Left forelimb (tissue), 1 donor: ENCODE results near the gene ALX3.

ENCODE experiments used
- DNase-seq: peaks from one replicate; pipeline ENCODE4 v3.0.0-alpha.2; 2018; ENCODE audit warnings: low spot score

Gene ALX3

DNA sequence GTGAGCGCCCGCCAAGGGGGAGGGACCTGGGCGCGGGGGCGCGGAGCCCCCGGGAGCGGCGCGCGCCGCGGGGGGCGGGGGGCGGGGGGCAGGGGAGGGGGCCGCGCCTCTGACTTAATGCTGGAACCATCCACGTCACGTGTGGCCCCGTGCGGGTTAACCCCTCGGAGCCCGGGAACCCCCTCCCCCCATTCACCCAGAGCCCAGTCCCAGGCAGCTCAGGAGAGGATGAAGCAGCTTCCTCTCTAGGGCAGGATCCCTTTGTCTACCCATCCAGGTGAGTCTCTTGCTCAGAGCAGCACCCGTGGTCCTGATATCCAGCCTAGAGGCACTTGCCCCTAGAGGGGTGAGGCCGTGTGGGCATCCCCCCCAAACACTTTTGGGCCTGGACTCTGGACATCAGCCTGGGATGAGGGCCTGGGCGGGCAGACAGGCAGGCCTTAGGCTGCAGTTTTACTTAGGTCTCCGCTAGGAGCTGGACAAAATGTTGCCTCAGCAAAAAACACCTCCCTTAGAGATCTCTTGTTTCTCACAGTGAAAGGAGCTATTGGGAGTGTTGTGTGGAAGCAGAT is at the start of gene ALX3:
TSS of gene ALX3 (minus strand) at position 2 of the 572 bp plus-strand sequence. CDS start 60 bp downstream, outside the sequence.
- no peak for DNase-seq

DNA sequence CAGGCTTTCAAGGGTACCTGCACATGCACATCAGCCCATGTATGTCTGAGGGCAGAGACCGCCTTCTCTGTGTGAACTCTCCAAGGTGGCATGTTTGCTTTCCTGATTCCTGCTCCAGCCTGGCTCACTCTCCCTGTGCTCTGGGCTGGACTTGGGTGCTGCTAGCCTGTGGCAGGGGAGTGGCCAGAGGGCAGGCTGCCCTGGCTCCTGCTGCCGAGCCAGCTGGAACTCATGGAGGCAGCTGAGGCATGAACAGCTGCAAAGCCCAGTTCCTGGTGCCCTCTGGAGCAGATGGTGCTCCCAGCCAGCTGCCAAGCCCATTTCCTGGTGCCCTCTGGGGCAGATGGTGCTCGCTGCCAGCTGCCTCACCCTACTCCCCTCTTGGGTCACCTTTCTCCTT is 49.4 kb upstream of the ALX3 start:
- no peak for DNase-seq

DNA sequence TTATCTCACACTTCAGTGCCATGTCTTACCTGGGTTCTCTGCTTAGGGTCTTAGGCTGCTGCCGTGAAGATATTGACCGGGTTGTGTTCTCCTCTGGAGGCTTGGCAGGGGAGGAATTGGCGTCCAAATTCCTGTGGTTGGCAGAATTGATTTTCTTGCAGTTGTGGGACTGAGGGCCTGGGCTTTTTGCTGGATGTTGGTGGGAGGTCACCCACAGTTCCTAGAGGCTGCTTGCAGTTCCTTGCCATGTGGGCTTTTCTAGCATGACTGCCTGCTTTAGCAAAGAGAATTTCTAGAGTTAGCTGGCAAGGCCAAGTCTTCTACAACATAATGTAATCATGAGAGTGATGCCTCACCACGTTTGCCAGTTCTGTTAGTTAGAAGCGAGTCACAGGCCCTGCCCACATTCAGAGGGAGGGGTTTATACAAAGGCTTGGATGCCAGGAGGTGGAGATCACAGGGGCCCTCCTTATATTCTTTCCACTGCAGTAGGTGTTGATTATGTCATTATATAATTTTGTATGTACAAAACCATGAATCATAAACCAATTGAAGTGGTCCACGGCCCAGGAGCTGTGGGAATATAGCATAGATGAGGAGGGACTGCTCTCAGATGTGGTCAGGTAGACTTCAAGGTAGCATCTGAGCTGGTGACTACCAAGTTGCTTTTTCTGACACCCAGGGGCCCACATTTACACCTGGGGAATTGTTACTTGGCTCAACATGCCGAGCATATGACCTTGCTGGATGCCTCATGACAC is 48.3 kb upstream of the ALX3 start:
- DNase-seq = no peak

DNA sequence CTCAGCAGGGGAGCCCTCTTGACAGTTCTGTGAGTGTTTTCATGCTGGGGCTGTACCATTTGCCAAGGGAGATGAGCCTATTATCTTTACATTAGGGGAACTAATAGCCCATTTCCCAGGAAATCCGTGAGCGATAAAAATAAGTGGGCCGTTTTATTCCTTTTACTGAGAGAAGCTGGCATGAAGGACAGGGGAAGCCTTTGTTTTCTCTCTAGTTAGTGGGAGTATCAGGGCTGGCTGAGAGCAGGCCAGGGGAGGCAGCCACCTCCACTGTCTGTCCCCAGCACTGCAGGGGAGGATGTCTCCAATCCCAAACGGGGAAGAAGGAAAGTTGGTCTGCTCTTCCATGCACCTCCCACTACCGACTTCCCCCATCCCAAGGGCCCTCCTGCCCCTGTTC is 44.3 kb upstream of the ALX3 start:
- DNase-seq = no peak

DNA sequence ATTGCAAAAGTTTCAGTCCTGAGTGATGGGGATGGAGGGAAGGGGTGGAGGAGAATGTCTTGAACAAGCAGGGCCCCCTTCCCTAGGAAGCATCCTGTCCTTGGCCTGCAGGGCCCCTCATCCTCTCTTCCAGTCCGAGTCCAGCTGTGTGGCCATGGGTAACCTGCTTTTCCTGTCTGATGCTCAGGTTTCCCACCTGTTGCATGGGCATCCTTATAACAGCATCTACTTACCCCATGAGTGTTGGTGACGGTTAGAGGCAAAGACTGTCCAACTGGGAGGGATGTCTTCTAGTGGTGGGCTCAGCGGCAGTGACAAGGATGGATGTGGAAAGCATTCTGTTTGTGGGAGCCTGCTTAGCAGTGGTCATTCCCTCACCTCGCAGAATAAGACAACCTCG is 43.7 kb upstream of the ALX3 start:
- no peak for DNase-seq

DNA sequence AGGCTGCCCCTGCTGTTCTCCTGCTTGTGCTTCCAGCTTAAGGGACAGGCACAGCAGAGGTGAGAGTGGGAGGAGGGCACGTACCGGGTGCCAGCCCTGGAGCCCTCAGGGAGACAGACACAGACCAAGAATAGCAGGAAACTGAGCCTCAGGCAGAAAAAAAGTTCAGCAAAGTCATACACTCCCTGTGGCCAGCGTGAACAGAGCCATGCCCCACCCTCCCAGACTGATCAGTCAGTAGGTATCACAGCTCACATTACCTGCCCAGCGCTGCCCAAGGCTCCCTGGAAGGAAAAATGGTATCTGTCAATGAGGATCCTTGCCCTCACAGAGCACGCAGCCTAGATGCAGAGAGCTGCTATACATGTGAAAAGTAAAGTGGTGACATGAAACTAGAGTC is 43.1 kb upstream of the ALX3 start:
- no peak for DNase-seq

DNA sequence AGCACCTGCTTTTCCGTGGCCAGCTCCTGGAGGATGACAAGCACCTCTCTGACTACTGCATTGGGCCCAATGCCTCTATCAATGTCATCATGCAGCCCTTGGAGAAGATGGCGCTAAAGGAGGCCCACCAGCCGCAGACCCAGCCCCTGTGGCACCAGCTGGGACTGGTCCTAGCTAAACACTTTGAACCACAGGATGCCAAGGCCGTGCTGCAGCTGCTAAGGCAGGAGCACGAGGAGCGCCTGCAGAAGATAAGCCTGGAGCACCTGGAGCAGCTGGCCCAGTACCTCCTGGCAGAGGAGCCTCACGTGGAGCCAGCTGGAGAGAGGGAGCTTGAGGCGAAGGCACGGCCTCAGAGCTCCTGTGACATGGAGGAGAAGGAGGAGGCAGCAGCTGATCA is 42.2 kb upstream of the ALX3 start:
- DNase-seq = no peak

DNA sequence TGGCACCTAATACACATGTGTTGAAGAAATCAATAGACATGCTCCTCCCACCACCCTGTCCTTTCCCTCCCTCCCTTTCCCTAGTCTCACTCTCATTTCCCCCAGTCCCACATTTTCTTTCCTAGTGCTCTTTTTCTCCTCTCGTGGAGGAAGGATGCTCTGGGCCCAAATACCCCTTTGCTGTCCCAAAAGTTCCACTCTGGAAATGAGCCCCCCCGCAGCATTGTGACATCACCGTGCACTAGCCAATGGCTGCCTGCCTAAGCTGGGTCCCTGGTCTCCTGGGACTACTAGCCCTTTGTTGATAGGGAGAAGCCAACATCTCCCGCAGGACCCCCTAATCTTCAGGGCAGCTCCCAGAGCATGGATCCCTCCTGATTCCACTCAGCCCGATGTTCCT is 41.7 kb upstream of the ALX3 start, which contains the start of gene UBL4B:
TSS of gene UBL4B (plus strand) at position 301 of the 400 bp plus-strand sequence. CDS start at position 393, 92 bp downstream.
- DNase-seq = no peak

DNA sequence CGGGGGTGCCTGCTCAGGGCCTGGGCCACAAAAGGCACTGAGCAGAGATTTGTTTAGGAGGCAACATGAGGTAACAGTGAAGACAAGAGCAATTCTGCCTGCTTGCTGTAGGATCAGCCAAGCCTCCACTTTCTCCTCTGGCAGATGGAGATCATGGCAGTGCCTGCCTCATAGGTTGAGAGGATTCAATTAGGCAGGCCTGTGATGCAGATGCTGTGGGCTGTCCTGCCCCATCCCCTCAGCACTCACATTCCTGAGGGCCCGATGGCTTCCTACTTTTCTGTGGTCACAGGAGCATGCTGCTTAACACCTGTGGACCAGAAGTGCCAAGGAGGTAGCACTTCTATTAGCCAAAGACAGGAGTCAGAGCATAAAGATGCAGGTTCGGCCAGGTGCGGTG is 40.6 kb upstream of the ALX3 start:
- no peak for DNase-seq

DNA sequence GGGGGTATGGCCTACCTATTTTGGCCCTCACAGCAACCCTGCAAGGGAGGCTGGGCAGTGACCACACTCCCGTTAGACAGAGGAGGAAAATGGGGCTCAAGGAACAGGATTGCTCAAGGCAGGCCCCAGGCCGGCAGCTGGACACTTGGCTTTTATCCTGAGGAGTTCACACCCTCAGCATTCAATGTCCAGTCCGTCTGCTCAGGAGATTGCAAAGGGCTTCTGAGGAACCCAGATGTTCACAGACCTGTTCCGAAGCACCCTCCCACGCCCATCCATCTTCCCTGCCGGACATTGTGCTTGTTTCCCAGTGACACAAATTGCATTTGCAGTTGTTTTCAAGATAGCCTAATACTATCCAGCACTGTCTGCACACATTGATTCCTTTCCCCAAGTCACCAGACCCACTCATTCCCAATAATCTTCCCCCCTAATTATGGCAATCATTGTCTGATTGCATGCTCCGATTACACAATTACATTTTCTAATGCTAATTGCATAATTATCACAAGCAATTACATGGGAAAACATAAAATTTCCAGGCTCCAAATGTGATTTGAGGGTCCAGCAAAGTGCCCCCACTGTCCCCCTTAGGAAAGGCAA is 37.5 kb upstream of the ALX3 start:
- DNase-seq = no peak

DNA sequence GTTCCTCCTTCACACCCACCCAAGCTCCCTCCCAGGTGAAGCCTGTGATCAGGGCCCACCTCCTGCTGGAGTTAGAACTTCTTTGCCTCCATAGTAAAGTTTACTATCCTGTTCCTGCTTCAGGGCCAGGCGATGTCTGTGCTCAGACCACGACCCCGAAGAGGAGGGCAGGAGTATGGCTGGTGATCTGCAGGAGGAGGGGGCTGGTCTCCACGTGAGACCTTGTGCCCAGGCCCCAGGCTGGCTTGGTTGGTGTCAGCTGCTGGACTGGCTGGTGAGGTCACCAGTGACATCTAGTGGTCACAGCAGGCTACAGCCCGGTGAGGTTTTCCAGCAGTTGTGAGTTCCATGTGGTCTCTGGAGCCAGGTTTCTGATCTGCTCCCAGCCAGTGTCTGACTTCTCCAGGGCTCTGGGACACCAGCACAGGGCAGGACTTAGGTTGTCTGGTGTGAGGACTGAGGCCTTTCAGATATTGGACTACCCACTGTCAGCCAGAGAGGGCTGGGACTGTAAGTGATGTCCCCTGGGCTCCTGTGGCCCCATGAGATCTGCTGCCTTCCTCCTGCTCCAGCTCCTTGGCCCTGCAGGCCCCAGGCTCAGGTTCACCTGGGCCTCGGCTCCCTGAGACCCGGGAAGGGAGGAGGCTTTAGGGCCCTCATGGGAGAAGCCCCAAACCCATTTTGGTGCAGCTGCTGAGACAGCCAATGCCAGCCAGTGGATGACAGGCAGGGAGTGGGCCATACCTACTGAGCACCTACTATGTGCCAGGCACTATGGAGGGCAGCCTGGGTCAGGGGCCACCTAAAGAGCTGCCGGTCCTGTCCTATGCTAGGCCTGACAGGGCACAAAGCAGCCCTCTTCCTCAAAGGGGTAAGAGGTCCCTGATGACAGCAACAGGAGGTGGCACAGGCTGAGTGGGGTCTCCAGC is 35.8 kb upstream of the ALX3 start:
- DNase-seq = peak; percentile 85

DNA sequence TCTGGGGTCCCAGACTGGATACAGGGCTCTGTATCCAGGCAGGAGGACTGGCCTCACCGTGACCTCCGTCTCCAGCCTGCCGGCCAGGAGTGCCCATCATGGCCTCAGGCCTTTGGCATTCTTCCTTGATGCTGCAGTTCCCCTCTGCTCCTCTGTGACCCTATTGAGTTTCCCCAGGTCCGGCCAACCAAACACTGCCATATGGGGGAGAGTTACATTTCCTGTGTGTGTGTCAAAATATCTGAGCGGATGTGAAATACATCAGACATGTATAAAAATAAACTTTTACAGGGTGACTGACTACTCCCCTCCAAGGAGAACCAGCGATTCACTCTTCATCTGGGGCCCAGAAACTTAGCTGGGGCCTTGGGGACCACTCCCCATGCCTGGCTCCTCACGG is 31.6 kb upstream of the ALX3 start:
- DNase-seq = no peak

DNA sequence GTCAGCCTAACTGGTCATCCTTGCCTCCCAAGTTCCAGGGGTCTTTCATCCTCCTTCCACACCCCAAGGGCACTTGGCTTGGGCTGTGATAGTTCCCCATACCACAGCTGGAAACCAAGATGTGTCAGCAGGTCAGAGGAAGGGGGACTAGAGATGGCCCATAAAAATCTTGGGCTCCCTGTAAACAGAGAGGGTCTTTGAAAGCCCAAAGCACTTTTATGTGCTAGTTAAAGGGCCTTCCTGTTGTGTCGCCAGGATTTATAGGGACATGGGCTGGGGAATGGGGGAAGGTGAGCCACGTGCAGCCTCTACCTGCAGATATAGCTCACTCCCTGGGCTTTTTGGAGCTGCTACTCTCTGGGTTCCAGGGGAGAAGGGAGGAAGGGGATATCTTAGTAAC is 29.9 kb upstream of the ALX3 start:
- no peak for DNase-seq

DNA sequence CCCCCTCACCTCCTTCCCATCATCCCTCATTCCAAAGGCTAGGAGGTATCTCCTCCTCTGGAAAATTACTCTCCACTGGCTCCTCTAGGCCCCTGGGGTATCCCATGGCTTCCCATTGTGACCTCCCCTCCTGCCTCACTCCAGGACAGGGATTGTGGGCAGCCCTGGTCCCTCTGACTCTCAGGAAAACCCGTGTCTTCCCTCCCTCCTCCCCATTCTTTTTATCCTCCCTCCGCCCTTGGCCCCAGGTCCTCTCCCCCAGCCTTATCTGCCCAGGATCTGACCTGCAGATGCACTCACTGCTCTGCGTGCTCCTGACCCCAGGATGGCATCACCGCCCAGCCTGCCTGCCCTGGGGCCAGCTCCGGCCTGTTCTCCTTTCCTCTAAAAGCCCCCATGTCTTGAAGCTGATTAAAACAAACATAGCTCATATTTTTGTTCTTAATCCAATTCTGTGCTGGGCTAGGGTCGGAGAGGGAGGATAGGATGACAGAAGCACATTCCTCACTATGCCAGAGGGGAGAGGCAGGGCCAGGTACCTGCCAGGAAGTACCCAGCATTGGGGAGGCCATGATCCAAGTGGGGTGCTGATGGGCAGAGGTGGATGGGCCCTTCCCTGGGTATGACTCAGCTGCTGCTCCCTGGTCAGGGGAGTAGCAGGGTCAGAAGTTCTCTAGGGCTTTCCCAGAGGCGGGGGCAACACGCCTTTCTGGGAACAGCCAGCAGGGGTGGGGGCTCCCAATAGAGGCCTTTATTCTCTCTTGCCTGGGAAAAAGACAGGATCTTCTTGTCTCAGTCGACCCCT is 28.0 kb upstream of the ALX3 start:
- DNase-seq = no peak

DNA sequence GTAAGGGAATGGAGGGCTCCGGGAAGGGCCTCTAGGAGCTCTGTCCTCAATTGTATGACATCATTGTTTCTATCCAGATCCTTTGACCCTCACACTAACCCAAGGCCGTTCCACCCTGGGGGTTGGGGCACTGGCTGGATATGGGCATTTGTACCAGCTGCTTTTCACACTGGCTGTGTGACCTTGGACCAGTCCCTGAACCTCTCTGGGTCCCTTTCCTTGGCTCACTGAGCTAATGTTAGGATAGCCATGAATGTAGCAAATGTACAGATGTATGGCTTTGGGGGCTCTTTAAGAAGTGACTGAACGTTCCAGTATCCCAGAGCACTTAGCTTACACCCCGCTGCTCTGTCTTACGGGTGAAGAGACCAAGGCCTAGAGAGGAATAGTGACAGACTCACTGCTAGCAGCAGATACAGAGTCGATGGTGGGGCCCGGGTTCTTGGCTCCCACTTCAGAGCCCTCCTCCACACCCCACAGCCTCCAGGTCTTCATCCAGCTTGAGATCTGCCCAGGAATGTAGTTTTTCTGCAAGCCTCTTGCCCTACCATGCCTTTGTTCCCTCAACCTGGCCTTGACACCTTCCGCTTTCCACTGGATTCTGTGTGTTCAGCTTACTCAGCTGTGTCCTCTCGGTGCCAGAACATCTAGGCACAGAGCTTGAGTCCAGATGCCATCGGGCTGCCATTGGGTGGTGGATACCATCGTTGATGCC is 27.2 kb upstream of the ALX3 start:
- no peak for DNase-seq

DNA sequence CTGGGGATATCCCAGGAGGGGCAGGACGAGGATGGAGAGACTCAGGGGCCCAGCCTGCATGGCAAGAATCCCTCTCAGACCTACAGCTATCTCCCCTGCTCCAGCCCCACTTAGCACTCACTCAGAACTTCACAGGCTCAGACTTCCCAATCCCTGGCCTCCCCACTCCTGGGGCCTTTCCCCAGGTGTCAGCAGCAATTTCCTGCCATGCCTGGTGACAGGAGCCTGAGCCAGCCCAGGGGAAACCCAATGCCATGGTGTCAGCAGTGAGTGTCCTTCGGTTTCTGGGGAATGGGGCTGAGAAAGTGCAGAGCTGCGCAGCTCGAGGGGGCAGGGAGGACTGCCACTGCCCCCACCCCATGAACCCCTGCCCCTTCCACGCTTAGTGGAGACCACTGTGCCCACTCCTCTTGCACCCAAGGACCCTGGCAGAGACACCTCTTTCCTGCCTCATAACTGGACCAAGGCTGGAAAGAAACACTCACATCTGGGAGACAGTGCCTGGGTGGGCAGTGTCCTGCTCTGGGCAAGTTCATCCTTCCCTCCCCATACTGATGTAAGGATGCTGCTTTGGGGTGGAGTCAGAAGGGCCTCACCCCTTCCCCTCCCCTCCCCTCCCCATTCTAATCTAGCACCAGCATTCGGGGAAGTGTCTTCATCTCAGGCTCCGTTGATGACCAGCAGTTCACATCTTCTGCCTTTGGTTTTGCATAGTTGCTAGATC is 24.6 kb upstream of the ALX3 start:
- DNase-seq = no peak

DNA sequence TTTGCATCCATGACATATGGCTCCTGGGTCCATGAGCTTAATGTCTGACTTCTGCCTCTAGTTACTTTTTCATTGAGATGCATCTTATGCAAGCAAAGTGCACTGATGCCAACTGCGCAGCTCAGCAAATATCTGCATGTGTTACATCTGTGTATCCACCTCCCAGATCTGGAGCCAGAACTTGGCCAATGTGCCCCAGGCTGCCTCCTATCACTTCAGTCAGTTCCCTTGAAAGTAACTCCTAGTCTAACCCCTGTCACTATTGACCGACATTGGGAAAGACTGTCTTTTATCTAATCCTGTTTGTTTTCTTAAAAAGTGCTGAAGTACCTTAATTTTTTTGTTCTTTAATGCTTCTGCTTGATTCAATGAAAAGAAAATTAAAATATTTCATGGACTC is 22.5 kb upstream of the ALX3 start:
- DNase-seq = no peak

DNA sequence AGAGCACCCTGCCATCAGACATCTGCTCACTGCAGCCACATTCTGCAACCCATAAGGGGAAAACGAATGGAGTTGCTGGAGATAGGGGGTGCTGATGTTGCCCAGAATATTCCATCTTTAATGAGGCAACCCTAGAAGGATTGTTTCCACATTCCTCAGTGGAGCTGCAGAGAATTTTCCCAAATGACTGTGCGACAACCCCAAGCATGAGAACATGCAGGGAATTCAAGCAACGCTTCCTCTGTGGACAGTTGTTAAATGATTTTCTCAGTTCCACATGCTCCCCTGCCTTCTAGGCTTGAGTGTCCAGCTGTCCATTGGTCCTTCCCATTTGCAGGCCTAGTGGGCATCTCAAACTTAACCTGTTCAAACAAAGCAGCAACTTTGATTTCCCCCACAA is 21.3 kb upstream of the ALX3 start:
- no peak for DNase-seq

DNA sequence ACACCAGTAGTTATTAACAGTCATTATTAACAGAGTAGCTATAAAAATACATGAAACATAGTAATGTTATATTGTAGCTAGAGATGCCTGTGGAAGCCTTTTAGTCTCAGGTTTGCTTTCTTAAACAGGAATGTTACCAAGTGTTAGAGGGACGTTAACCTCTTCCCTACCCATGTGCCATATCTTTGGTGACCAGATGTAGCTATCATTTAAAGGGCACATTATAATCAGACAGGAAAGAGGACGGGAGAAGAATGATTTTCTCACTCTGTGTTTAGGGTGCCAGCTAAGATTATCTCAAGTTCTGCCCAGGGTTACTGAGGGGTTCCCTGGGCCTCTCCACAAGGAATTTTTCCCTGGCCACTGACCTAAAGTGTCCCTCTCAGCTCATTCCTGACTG is 20.9 kb upstream of the ALX3 start:
- DNase-seq = no peak
